Cortex of kidney (tissue), 1 donor: ENCODE data around the gene IL36RN.

Experiments used
- DNase-seq: peaks from one replicate; lab custom pipeline; 2025; lab: John Stamatoyannopoulos, UW

Gene IL36RN

GRCh38 chr2:113102133-113102532 is 43.1 kb downstream of the IL36RN start:
- DNase-seq: no peak

DNA sequence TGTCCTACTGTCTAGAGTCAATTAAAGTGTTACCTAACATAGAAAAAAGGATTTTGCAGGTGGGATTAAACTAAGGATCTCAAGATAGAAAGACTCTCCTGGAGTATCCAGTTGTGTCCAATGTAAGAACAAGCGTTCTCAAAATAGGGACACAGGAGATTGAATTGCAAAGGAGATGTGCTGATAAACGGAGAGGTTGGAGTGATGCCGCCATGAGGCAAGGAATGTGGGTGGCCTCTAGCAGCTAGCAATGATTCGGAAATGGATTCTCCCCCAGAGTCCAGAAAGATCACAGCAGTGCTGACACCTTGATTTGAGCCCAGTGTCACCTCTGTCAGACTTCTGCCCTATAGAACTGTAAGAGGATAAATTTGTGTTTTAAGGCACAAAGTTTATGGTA is 44.3 kb downstream of the IL36RN start:
- no peak for DNase-seq

DNA sequence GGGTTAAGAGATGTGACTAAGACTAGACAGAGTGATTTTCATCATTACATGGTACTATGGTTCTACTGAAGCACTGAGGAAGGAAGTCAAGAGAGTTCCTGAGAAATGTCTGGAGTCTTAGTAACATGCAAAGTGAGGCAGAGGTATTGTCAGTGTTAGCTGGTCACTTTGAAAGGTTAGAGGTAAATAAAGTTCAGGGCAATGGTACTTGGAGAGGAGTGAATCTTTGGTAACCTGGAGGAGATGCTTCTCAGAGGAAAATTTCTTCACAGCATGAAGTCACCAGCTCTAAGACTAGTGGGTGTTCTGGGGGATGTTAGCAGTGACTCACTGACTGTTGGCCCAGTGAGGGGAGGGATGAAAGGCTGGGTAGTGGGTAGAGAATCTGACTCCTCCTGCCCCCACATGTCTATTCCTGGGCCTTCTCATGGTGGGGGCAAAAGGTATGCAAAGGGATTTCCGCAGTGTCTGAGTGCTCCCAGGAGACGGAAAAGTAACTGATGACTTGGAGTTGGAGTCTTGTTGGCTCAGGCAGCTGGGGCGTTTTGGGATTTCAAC is 45.1 kb downstream of the IL36RN start:
- no peak for DNase-seq

DNA sequence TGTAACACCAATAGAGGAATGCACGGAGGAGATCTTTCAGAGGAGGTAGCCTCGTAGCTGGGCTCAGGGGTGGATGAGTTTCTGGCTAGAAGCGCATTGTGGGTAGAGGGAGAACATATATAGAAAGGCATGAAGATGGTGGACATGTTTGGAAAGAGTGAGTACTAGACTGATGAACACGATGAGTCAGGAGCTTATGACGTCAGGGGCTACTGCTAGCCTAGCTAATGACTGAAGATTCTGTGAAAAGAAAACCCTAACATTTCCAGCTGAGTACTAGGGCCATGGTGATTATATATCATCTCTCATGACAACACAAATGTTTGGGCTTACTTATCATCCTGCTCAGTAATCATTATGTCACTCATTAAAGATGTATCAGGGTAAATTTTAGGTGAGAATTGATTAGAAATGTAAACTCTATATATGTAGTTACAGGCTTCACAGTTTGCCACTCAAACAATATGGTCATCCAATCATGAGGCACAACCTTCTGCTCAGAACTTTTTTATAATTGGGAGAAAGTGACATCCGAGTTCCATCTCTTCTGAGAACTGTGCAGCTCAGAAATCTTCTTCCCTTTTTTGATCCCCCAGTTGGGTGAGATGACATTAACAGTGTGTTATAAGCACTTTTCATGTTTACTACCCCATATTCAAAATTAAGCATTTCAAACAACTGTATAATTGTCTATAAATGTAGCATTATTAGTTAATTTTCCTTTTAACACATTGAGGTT is 46.2 kb downstream of the IL36RN start:
- no peak for DNase-seq

GRCh38 chr2:113111121-113111520 is 52.1 kb downstream of the IL36RN start:
- DNase-seq: no peak

GRCh38 chr2:113111823-113112287 is 52.9 kb downstream of the IL36RN start:
- DNase-seq: no peak

DNA sequence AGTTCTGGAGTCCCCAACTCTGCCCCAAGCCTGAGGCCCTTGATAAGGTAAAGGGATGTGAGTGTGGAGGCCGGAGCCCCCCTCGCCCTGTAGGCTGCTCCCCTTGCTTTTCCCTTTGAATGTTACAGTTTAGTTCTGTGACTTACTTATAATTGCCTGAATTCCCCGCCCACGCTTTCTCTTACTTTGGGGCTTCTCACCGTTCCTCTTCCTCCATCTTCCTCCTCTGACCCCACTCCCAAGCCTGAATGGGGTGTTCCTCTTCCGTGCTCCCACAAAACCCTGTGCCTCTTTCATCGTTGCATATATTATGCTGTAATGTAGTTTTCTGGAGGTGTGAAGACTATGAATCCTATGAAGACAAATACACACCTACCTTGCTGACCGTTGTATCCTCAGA is 53.4 kb downstream of the IL36RN start:
- DNase-seq: no peak

DNA sequence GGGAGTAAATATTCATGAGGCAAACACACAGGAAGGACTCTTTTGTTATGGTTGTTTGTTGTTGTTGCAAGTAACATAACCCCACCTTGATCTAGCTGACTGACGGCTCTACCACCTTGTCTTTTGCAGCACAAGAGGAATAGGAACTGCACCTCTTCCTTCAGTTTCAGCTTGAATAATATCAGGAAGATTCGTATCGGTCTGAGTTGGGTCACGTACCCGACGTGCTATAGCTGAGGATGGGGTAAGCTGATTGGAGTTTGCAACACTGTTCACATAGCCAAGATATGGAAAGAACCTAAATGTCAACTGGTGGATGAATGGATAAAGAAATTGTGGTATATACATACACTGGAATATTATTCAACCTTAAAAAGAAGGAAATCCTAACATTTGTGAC is 53.9 kb downstream of the IL36RN start:
- DNase-seq: no peak

- no peak for DNase-seq
Observed at GRCh38 chr2:113113807-113114206, 54.8 kb downstream of the IL36RN start.
